ENCODE measurements around the gene LIN52.

GRCh38 chr14:74038020-74038859 lies 46.5 kb upstream of the LIN52 start:
- TF ChIP-seq TAF1 (IDR thresholded peaks at IDR 0.05; ENCODE audit: borderline replicate concordance, insufficient read depth, low read length) = no peak
- no peak for TF ChIP-seq POLR2AphosphoS5 (IDR thresholded peaks at IDR 0.05; ENCODE audit: low read depth, low read length)
- TF ChIP-seq SIN3A (IDR thresholded peaks at IDR 0.05; ENCODE audit: borderline replicate concordance, insufficient read depth, low read length) = no peak
- TF ChIP-seq REST (IDR thresholded peaks at IDR 0.05; ENCODE audit: insufficient read depth in 1 of 2, low read depth in 2 of 2, low read length in 2 of 2) = no peak
- TF ChIP-seq FOXP2 (optimal IDR thresholded peaks at IDR 0.05; ENCODE audit: borderline replicate concordance, extremely low read depth, extremely low read length, insufficient read depth) = no peak
